ACHN (cell line): ENCODE measurements around the gene CYP19A1.

ENCODE experiments used
- DNase-seq: peaks from one replicate; pipeline ENCODE4 v3.0.0-alpha.2; 2015
- in situ Hi-C: cut with HindIII; loops from 2 replicates; pipeline ENCODE4 v1.10.0; 2017; ENCODE audit warnings: low sequenced_read_pairs, low pct_ligation_motif_present, low pct_unique_long_range_greater_than_20kb

CYP19A1 gene

GRCh38 chr15:51366920-51367319 lies 28.5 kb upstream of the CYP19A1 start:
- no peak for DNase-seq

GRCh38 chr15:51366071-51366470 lies 27.7 kb upstream of the CYP19A1 start:
- DNase-seq, result no peak
- in situ Hi-C loops, result no loop called here

More at GRCh38 chr15:51366920-51367319, 28.5 kb upstream of the CYP19A1 start:
- in situ Hi-C loops, result no loop called here

DNA sequence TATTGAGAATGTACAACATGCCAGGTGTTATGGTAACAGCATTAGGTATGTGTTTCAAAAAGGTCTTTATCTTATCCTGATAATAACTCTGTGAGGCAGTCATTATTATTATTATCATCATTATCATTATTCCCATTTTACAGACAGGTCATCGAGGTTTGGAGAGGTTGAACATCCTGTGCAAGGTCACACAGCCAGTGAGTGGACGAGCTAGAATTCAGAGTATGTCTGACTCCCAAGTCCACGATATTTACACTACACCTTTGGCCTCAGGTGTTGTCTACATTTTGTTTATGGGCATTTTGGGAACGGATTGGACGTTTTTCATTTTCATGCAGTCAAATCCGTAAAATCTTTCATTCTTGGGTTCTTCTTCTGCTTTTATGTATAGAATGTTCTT lies 27.0 kb upstream of the CYP19A1 start:
- DNase-seq, result no peak
- in situ Hi-C loops, result no loop called here

DNA sequence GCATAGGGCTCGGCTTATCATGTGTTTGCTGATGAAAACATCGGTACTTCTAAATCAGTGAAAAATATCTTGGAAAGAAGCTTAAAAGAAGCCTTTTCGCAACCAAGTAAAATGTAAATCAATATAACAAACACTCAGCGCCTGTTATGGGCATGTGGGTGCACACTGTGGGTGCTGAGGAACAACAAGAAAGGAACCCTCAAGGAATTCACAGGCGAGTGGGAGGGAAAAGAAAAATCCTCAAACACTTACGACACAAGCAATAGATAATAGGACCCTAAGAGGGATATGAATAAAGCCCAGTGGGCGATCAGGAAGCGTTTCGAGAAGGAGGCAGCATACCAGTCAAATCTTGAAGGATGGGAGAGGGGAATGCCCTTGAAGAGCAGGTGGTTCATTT lies 25.0 kb upstream of the CYP19A1 start:
- in situ Hi-C loops, result no loop called here
- DNase-seq, result no peak

GRCh38 chr15:51359981-51360380 lies 21.6 kb upstream of the CYP19A1 start:
- in situ Hi-C loops, result no loop called here
- no peak for DNase-seq

DNA sequence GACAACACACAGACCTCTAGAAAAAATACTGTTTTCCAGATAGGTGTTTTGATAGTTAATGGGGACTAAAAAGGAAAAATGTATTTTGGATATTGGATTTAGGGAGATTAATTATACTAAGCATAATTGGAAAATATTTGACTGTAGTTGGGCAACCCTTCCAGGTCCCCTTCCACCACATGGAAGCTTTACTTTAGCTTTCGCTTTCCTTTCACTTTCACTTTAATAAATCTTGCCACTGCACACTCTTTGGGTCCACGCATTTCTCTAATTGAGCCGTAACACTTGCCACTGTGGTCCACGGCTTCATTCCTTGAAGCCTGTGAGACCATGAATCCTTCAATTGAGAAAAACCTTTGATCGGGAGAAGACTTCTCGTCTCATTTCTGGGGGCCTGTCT lies 18.6 kb upstream of the CYP19A1 start:
- in situ Hi-C loops, result no loop called here
- no peak for DNase-seq

- in situ Hi-C loops, result no loop called here
- DNase-seq, result no peak
Measured at GRCh38 chr15:51356147-51356546, 17.8 kb upstream of the CYP19A1 start.

DNA sequence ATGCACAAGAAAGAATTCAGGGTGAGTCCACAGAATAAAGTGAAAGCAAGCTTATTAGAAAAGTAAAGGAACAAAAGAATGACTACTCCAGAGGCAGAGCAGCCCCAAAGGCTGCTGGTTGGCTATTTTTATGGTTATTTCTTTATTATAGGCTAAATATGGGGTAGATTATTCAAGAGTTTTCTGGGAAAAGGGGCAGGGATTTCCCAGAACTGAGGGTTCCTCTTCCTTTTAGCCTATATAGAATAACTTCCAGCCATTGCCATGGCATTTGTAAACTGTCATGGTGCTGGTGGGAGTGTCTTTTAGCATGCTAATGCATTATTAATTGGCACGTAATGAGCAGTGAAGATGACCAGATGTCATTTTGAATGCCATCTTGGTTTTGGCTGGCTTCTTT lies 16.7 kb upstream of the CYP19A1 start:
- no peak for DNase-seq
- in situ Hi-C loops, result no loop called here

- in situ Hi-C loops, result no loop called here
- DNase-seq, result no peak
Measured at GRCh38 chr15:51353976-51354375, 15.6 kb upstream of the CYP19A1 start.

GRCh38 chr15:51350723-51351122 lies 12.3 kb upstream of the CYP19A1 start:
- no peak for DNase-seq
- in situ Hi-C loops, result no loop called here

DNA sequence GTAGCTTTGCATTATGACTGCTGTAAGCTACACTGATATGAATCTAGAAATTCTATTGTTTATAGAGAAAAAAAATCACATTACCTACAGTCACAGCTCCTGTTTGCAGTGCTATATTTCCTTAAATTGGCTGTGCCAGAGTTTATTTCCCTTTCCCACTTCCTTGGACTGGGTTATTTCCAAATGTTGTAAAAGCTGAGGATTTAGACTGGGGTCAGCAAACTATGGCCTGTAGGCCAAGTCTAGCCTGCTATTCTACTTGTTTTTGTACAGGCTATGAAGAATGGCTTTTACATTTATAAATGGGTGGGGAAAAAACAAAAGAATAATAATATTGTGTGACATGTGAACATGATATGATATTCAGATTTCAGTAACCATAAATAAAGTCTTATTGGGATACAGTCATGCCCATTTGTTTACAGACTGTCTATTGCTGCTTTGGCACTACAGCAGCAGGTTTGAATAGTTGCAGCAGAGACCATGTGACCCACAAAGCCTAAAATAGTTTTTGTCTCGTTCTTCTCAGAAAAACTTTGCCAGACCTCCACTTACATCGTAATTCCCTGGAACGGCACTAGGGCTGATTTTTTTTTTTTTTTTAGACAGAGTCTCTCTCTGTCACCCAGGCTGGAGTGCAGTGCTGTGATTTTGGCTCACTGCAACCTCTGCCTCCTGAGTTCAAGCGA lies 10.9 kb upstream of the CYP19A1 start:
- in situ Hi-C loops, result no loop called here
- DNase-seq, result no peak

GRCh38 chr15:51348688-51349087 lies 10.3 kb upstream of the CYP19A1 start:
- DNase-seq, result no peak
- in situ Hi-C loops, result no loop called here

- in situ Hi-C loops, result no loop called here
- DNase-seq, result no peak
Measured at GRCh38 chr15:51346136-51346535, 7.7 kb upstream of the CYP19A1 start.

DNA sequence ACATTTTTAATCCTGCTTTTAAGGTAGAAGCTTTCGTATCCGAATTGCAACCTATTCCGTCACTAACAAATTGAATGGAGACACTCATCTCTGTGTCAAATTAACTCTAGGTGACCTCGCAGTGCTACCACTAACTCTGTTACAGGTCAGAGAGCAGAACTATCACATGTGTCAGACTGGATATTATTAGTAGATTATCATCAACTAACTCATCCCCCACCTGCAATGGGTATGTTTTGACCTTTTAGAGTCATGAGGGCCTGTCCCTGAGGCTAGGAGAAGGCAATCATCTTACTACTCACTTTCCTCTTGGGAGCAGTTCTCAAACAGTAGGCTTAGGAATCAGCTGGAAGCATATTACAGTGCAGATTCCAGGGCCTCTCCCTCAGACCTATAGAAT lies 5.1 kb upstream of the CYP19A1 start:
- in situ Hi-C loops, result no loop called here
- no peak for DNase-seq

DNA sequence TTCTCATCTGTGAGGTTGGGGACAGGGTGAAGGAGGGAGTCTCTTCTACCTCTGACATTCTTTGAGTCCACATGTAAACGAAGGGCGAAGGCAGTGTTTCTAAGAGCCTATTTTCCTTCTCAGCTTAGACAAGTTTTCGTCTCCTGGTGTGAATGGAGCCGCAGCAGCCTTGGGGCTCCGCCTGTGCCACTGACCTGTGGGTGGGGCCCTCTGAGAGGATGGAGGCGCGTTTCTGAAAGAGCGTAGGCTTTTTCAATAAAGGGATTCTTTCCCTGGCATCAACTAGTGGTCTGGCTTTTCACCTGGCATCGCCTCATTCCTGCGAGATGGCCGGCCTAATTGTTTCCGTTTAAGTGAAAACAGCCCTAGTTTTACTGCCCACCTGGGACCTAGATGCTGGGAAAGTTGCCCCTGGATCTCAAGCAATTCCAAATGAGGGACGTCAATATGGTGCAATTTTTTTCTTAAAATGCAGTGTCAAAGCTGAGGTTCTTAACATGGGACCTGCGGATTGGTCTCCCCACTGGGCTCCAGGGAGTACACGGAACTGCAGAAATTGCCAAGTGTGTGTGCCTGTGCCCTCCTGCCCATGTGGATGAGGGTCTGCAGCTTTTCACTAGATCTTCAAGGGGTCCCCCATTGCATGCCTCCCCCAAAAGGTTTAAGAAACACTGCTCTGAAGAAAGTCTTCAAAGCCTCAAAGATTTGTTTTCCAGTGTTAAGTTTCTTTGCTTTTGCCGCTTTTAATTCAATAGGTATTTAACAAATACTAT lies 4.0 kb upstream of the CYP19A1 start:
- no peak for DNase-seq
- in situ Hi-C loops, result no loop called here

- DNase-seq, result no peak
- in situ Hi-C loops, result no loop called here
Measured at GRCh38 chr15:51341366-51342226, 3.2 kb upstream of the CYP19A1 start, which contains the start of gene GLDN. TSS of gene GLDN (plus strand) at chr15:51341655. CDS start at chr15:51341685, 30 bp downstream.

DNA sequence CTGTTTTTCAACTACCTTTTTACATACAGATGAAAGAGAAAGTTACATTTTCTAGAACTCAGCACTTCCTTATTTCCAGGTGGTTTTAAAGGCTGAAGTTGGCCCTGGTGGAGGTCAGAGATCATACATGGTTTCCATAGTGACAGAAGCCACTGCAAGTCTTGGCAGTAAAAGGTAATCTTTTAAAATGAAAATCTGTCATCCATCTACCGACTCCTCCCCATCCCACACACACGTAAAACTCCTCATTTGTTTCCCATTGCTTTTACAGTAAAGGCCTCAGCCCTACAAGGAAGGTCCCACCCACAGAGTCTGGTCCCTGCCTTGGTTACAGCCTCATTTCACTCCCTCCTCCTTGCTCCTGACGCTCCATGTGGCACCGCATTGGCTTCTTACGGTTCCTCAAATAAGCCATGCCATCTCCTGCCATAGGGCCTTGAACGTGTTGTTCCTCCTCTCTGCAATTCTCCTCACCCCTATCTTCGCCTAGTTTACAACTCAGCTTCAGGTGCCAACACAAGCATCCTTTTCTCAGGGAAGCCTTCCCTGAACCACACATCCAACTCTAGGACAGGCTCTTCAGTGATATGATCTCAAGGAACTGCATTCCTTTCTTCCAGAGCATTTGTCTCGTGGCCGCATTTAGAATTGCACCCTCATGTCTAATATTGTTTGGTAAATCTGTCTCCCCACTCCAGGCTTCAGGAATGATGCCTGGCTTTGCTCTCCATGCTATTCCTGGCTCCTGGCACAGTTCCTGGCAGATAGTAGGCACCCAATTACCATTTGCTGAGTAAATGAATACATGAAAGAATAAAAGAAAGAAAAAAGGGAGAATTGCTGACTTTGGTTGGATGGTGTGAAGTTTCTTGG lies 2.6 kb downstream of the CYP19A1 start:
- in situ Hi-C loops, result no loop called here
- no peak for DNase-seq

- in situ Hi-C loops, result no loop called here
- no peak for DNase-seq
Measured at GRCh38 chr15:51335087-51335486, 3.3 kb downstream of the CYP19A1 start.
